ENCODE data around the gene TVP23B.
"Not testable (repeated sequence)": the region's sequence is repeated elsewhere in the genome, so short reads cannot be mapped to it uniquely, and the experiment has no call there.

TVP23B gene

DNA sequence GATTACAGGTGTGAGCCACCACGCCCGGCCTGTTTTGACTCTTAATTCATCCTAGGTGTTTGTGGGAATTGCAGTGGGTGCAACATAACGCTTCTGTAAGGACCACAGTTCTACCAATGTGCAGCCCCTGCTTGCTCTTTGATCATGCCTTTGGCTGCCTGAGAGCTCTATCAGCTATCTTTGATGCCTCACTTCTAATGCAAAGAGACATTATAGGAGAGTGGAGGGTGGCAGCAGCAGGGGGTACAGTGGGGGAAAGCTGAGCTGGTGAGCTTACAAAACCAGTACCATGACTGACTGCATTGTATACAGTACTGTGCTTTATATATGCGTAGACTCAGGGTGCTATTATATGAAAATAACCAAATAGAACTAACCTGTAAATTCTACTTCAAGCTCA, 10.4 kb upstream of the TVP23B start:
- H3K4me3 Mint-ChIP-seq, H3K27ac Mint-ChIP-seq: not testable (repeated sequence)

DNA sequence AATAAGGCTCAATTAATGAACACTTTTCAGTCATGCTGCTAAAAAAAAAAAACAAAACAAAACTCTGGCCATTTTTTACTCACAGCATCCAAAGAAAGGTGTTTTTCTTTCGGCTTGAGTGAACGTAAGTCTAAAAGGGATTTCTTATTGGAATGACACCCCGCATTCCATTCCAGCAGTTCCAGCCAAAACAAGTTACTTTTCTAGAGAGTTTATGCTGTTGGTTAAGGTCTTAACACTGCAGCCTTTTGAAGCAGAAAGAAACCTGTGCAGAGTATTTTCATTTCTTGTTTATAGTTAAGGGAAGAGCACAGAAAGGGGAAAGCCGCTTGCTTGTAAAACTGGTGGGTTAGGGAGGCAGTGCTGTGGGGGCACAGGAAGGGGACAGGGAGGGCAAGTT, 9.9 kb upstream of the TVP23B start:
- not testable (repeated sequence) for H3K4me3 Mint-ChIP-seq, H3K27me3 Mint-ChIP-seq, H3K36me3 Mint-ChIP-seq, H3K27ac Mint-ChIP-seq, H3K4me1 Mint-ChIP-seq, H3K9me3 Mint-ChIP-seq

More for the DNA sequence above, 10.4 kb upstream of the TVP23B start:
- not testable (repeated sequence) for H3K36me3 Mint-ChIP-seq, H3K4me1 Mint-ChIP-seq, H3K27me3 Mint-ChIP-seq, H3K9me3 Mint-ChIP-seq

DNA sequence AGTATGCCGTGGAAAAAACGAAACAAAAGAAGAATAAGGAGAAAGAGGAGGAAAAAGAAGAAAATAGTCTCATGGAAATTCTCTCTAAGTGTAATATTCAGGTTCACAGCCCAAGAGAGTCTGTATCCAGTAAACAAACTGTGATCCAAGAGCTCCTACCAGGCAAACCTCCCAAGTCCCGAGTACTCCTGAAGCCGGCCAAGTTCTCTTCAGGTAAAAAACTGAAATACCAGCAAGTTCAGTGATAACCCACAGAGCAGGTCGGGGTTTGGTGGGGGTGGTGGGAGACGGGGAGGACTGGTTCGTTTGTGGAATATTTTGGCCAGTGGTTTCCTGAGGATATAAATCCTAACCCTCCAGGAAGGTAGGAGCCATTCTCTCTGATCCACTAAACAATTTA, 8.5 kb upstream of the TVP23B start:
- no peaks in the 10 kb centered on the region for H3K4me1 Mint-ChIP-seq
- no peaks in the 10 kb centered on the region for H3K9me3 Mint-ChIP-seq
- no peaks in the 10 kb centered on the region for H3K27me3 Mint-ChIP-seq
- no peaks in the 10 kb centered on the region for H3K36me3 Mint-ChIP-seq
- no peak overlapping the region for H3K27ac Mint-ChIP-seq
- no peak overlapping the region for H3K4me3 Mint-ChIP-seq

DNA sequence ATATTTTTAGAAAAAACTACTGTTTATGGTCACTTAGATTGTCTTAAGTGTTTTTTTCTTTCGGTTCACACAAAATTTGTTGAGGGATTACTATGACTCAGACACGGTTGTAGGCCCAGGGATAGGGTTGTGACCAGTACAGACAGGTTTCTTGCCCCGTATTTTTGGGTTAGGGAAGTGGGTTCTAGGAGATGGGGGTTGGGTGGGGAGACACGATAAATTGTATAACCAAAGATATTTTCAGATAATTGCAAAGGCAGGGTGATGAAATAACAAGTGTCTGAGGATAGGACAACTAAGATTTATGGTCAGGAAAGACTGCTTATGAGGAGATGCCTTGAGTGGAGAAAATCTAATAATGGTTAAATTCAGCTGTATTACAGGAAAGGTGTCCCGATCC, 822 bp downstream of the TVP23B start:
- H3K4me3 Mint-ChIP-seq, result peak overlapping the region; percentile 82
- H3K9me3 Mint-ChIP-seq, H3K27ac Mint-ChIP-seq: not testable (repeated sequence)

DNA sequence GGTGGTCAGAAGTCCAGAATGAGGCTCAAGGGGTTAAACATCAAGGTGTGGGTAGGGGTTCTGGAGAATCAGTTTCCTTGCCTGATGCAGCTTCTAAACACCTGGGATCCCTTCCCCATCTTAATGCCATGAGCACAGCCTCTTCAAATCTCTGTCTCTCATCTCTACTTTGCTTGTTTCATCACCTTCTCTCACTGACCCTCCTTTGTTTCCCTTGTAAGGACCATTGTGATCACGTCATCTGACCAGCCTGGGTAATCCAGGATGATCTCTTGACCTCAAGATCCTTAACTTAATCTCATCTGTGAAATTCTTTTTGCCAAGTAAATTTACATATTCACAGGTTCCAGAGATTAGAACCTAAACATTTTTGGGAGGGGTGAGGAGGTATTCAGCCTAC, 5.0 kb downstream of the TVP23B start:
- H3K4me1 Mint-ChIP-seq, result peaks cover 42% of the 10 kb centered on the region
- H3K27me3 Mint-ChIP-seq, H3K9me3 Mint-ChIP-seq, H3K27ac Mint-ChIP-seq, H3K36me3 Mint-ChIP-seq, H3K4me3 Mint-ChIP-seq: not testable (repeated sequence)

More for the DNA sequence above, 822 bp downstream of the TVP23B start:
- H3K27me3 Mint-ChIP-seq, H3K36me3 Mint-ChIP-seq: not testable (repeated sequence)
- H3K4me1 Mint-ChIP-seq, result peaks cover 29% of the 10 kb centered on the region

DNA sequence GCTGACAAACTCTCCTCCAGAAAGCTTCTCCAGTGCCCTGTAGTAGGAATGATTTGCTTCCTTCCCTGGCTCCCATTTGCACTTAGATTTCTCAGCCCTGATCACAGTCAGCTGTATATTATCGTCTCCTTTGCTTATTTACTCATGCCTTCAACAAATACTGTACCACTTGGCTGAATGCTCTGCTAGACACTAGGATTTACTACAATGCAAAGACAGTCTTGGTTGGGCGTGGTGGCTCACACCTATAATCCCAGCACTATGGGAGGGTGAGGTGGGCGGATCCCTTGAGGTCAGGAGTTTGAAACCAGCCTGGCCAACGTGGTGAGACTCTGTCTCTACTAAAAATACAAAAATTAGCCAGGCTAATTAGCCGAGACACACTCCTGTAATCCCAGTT, 5.9 kb downstream of the TVP23B start:
- not testable (repeated sequence) for H3K4me3 Mint-ChIP-seq, H3K27ac Mint-ChIP-seq, H3K9me3 Mint-ChIP-seq, H3K27me3 Mint-ChIP-seq, H3K36me3 Mint-ChIP-seq
- H3K4me1 Mint-ChIP-seq, result peaks cover 42% of the 10 kb centered on the region

DNA sequence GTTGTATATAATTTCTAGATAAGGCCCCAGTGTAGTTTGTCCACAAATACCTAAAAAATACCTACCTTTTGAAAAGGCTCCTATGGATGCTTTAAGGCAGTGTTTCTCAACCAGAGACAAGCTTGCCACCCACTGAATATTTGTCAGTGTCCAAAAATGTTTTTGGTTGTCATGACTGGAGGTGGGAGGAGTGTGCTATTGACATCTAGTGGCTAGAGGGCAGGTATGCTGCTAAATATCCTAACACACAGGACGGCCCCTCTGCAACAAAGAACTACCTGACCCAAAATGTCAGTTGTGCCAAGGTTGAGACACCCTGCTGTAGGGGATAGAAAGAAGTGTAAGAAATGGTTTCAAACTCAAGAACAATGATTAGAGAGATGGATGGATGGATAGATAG, 10.4 kb downstream of the TVP23B start:
- peaks cover 37% of the 10 kb centered on the region for H3K4me1 Mint-ChIP-seq
- not testable (repeated sequence) for H3K4me3 Mint-ChIP-seq, H3K27ac Mint-ChIP-seq, H3K9me3 Mint-ChIP-seq, H3K36me3 Mint-ChIP-seq, H3K27me3 Mint-ChIP-seq

DNA sequence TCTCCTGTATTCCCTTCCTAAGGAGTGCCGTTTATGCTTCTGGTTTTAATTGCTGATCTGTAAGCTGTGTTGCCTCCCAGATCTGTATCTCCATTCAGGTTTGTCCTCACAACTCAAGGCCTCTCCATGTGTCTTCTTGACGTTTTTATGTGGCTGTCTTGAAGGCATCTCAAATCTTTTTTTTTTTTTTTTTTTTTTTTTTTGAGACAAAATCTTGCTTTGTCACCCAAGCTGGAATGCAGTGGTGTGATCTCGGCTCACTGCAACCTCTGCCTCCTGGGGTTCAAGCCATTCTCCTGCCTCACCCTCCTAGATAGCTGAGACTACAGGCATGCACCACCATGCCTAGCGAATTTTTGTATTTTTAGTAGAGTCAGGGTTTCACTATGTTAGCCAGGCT, 13.9 kb downstream of the TVP23B start:
- not testable (repeated sequence) for H3K9me3 Mint-ChIP-seq, H3K27me3 Mint-ChIP-seq, H3K4me3 Mint-ChIP-seq, H3K36me3 Mint-ChIP-seq
- Mint-ChIP-seq H3K27ac (peak overlapping the region; percentile 17), H3K4me1 (peaks cover 29% of the 10 kb centered on the region)

DNA sequence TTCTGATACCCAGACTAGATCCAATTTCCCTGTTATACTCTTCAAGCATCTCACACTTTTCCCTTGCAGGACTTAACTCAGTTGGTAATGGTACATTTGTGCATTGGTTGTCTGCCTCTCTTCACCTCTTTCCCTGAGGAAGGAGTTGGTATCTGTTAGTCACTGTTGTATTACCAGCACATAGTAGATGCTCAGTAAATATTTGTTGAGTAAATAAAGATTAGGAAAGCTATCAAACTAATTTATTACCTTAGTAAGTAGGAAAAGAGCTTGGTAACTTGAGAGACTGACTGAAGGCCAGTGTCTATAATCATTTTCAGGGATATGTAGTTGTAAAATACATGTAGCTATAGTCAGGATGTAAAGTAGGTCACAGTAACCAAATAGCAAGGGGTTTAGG, 15.9 kb downstream of the TVP23B start:
- H3K4me3 Mint-ChIP-seq, H3K36me3 Mint-ChIP-seq, H3K27me3 Mint-ChIP-seq, H3K27ac Mint-ChIP-seq, H3K9me3 Mint-ChIP-seq: not testable (repeated sequence)
- peaks cover 29% of the 10 kb centered on the region for H3K4me1 Mint-ChIP-seq

DNA sequence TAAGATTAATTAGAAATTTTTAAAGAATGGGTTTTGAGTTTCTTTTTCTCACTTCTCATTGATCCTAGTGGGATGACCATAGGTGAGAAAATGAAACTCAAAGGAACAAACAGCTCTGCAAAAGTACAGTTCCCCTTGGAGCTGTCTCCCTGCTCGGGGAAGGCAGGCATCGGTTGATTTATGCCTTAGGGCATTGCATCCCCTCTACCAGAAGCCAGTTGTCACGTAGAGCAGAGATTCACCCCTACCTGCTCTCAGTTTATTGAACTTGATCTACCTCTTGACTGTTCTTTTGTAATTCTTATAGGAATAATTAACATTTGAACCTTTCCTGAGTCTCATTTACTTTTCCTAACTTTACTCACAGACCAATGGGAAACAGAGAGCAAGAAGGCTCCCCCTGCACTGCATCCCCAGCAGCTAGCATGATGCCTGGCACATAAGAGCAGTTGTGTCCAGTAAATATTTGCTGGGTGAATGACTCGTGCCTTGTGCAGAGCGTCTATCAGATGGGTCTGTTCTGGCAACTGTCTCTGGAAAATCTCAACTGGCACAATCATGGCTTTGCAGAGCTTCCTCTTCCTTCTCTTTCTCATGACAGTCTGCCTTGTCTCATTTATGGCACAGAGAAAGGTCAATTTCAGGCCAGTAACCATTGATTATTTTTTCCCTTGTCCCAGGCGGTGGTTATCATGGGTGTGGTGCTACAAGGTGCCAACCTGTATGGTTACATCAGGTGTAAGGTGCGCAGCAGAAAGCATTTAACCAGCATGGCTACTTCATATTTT, 22.7 kb downstream of the TVP23B start:
- H3K9me3 Mint-ChIP-seq, H3K27me3 Mint-ChIP-seq, H3K4me3 Mint-ChIP-seq, H3K36me3 Mint-ChIP-seq, H3K27ac Mint-ChIP-seq, H3K4me1 Mint-ChIP-seq: not testable (repeated sequence)

DNA sequence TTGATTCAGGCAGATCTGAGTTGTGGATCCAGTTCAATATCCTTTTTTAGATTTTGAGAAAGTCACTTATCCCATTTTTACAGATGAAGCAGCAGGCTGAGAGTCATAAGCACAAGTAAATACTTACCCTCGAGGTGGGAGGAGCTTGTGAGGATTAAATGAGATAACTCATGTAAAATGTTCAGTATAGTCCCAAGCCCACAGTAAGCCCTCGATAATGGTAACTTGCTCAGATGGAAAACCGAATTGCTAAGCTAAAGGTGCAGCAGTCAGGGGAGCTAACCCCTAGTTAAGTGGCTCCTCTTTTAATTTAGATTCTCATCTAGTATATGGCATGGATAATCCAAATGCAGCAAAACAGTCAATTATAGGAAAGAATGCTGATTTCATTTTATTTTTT, 34.9 kb downstream of the TVP23B start:
- not testable (repeated sequence) for H3K4me1 Mint-ChIP-seq, H3K27me3 Mint-ChIP-seq, H3K4me3 Mint-ChIP-seq, H3K27ac Mint-ChIP-seq, H3K9me3 Mint-ChIP-seq, H3K36me3 Mint-ChIP-seq

DNA sequence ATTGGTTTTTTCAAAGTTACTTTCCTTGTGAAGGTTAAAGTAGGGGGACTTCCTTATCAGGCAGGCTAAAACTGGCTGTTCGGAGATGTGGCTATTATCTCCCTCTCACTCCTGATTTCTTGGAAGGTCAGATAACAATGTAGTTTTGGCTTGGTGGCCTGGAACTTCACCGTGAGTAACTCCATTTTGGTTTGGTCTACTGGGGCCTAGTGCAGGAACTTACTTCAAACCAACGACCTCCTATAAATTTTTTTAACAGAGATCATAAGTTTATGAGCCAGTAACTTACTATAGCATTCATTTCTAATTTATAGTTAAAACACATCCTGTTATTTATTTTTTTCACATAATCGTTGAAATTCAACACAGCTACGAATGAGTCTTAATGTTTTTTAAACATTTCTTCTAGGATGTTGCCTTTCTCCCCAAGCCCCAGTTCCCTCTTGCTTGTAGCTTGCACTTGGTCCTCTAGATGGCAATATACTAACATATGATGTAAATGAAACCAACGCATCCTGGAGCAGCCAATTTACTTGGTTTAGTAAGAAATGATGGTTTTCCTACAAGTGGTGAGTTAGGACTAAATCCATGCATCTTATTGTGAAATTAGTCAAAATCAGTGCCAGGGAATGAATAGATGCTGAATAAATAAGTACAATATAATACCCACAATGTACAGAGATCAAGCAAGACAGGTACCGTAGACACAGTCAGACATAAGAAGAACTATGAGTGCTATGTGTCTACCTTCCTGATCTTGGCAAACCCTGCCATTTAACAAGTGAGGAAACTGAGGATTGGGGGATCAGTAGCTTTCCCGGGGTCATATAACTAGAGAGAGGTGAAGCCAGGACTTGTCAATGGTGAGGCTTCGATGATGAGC, 35.7 kb downstream of the TVP23B start:
- not testable (repeated sequence) for H3K27ac Mint-ChIP-seq, H3K36me3 Mint-ChIP-seq, H3K27me3 Mint-ChIP-seq

DNA sequence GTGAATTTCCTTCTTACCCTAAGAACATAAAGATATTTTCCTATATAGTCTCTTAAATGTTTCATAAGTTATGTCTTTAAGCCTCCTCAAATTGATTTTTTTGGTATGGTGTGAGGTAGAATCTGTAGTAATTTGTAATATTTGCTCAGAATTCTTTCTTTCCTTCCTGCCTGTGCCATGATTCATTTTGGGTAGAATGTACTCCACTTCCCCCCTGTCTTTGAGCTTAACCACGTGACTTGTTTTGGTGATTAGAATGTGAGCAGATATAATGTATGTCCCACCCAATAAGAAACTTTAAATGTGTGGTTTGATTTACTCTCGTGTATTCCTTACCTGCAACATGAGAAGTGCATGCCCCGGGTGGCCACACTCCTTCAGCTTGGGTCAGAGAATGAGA, 40.4 kb downstream of the TVP23B start:
- H3K27me3 Mint-ChIP-seq, H3K9me3 Mint-ChIP-seq, H3K4me3 Mint-ChIP-seq, H3K27ac Mint-ChIP-seq, H3K4me1 Mint-ChIP-seq, H3K36me3 Mint-ChIP-seq: not testable (repeated sequence)

More for the DNA sequence above, 35.7 kb downstream of the TVP23B start:
- H3K9me3 Mint-ChIP-seq, H3K4me1 Mint-ChIP-seq, H3K4me3 Mint-ChIP-seq: not testable (repeated sequence)

DNA sequence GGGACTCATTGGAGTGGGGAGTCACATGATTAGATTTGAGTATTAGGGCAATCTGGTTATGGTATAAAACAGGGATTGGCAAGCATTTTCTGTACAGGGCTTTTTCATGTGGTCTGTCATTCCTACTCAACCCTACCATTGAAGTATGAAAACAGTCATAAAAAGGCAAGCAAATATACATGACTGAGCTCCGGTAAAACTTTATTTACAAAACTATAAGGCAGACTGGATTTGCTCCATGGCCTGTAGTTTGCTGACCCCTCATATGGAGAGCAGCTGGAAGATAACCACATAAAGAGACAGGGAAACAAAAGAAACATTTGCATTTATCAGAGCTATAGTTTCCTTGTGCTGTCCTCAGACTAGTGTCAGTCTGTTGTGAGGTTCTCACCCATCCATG, 46.6 kb downstream of the TVP23B start:
- H3K27me3 Mint-ChIP-seq, H3K4me1 Mint-ChIP-seq, H3K4me3 Mint-ChIP-seq, H3K36me3 Mint-ChIP-seq, H3K9me3 Mint-ChIP-seq, H3K27ac Mint-ChIP-seq: not testable (repeated sequence)

DNA sequence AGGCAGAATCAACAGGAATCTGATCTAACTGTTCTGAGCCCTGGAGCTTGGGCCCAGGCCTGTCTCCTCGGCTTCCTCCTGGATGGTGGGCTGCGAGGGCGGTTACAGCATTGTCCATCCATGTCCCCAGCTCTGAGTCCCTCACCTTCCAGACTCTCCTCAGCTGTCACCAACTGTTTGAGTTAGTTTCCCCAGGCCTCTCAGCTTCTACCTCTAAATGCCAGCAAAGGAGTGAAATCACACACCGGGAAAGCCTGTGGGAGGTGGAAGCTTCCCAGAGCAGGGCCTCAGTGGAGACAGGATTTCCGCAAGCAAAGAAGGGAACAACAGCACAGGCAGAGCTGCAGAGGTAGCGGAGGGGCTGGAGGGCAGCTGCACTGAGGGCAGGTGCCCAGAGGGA, 67.5 kb downstream of the TVP23B start:
- H3K27ac Mint-ChIP-seq, result no peak overlapping the region
- no peaks in the 10 kb centered on the region for H3K9me3 Mint-ChIP-seq
- no peak overlapping the region for H3K4me3 Mint-ChIP-seq
- H3K36me3 Mint-ChIP-seq, result no peaks in the 10 kb centered on the region
- H3K27me3 Mint-ChIP-seq, result no peaks in the 10 kb centered on the region
- H3K4me1 Mint-ChIP-seq, result no peaks in the 10 kb centered on the region

DNA sequence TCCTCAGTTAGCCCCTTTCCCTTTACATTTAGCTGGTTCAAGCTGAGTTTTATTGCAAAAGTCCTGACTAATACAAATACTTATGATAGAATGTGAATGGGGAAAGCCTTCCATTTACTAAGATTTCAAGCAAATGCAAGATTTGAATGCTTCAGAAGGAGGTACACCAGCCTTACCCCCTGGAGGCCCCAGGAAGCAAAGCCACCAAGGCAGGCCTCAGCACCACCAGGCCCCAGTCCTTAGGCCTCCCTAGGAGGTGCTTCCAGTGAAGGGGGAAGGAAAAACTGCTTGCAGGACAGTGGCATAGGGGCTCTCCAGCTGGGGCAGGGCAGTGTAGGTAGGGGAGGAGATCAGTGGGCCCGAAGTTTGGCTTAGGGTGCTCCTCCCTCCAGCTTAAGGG, 69.7 kb downstream of the TVP23B start:
- H3K27me3 Mint-ChIP-seq, result no peaks in the 10 kb centered on the region
- H3K9me3 Mint-ChIP-seq, result no peaks in the 10 kb centered on the region
- no peaks in the 10 kb centered on the region for H3K36me3 Mint-ChIP-seq
- H3K4me3 Mint-ChIP-seq, result no peak overlapping the region
- H3K27ac Mint-ChIP-seq, result no peak overlapping the region
- H3K4me1 Mint-ChIP-seq, result peaks cover 11% of the 10 kb centered on the region

DNA sequence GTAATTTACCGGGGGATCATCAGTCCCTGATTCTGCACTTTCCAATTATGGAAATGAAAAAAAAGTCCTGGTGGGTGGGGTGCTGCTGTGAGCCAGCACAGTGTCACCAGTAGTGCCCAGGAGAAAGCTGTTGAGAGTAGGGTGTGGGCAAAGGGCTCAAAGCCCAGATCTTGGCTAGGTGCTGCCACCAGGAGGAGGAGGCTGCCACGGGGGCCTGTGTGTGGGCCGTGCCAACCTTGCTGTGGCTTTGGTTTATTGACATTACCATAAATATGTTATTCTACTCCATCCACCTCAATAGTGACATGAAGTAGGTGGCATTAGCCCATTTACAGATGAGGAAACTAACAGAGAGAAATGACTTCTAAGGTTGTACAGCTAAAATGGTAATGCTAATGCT, 70.2 kb downstream of the TVP23B start:
- Mint-ChIP-seq H3K4me3 (no peak overlapping the region), H3K27me3 (no peaks in the 10 kb centered on the region), H3K27ac (no peak overlapping the region), H3K36me3 (no peaks in the 10 kb centered on the region), H3K4me1 (peaks cover 16% of the 10 kb centered on the region), H3K9me3 (no peaks in the 10 kb centered on the region)
